Lung (tissue), 12 donors: ENCODE data around the gene XAF1. TPM values are rescaled to one million over a fixed set of nuclear protein-coding genes. Genes with fewer than 3 reads are reported as not detected.

Experiments used
- ATAC-seq: fragments of 200-7000 bp; cut with Tn5 transposase; one replicate; pipeline ENCODE4 v1.9.1; 2020; ENCODE audit warnings: moderate number of reproducible peaks; ENCODE audit not compliant: insufficient read depth, low FRiP score
- DNase-seq, 3 donors: peaks; one replicate each; pipeline ENCODE4 v3.0.0-alpha.2; 2013 to 2017
- H3K27ac ChIP-seq, 2 donors: one replicate each; pipeline ENCODE4 v1.5.1; 2013; ENCODE audit warnings: mild to moderate bottlenecking in 2 of 2, moderate library complexity in 2 of 2, control low read depth in 1 of 2, inconsistent platforms in 1 of 2, low read depth in 1 of 2, low read length in 1 of 2
- H3K27me3 ChIP-seq, 3 donors: one replicate each; pipeline ENCODE4 v1.5.1; 2013; ENCODE audit warnings: low read length in 2 of 3; ENCODE audit not compliant: control insufficient read depth in 3 of 3, insufficient read depth in 3 of 3
- H3K36me3 ChIP-seq, 4 donors: one replicate each; pipeline ENCODE4 v1.5.1; 2013; ENCODE audit warnings: low read length in 4 of 4, mild to moderate bottlenecking in 1 of 4, moderate library complexity in 1 of 4; ENCODE audit not compliant: control insufficient read depth in 4 of 4, insufficient read depth in 4 of 4
- H3K4me1 ChIP-seq, 5 donors: one replicate each; pipeline ENCODE4 v1.5.1; 2013; ENCODE audit warnings: low read length in 5 of 5, mild to moderate bottlenecking in 2 of 5, moderate library complexity in 1 of 5; ENCODE audit not compliant: control insufficient read depth in 5 of 5, insufficient read depth in 5 of 5
- H3K4me3 ChIP-seq: one replicate; pipeline ENCODE4 v1.5.1; 2013; ENCODE audit warnings: mild to moderate bottlenecking, control low read depth, moderate library complexity
- H3K9ac ChIP-seq, 2 donors: one replicate each; pipeline ENCODE4 v1.5.1; 2013; ENCODE audit warnings: low read length in 2 of 2, control low read depth in 1 of 2; ENCODE audit not compliant: insufficient read depth in 1 of 2
- H3K9me3 ChIP-seq, 4 donors: one replicate each; pipeline ENCODE4 v1.5.1; 2013; ENCODE audit warnings: low read length in 3 of 4, mild to moderate bottlenecking in 1 of 4, moderate library complexity in 1 of 4; ENCODE audit not compliant: control insufficient read depth in 4 of 4, insufficient read depth in 3 of 4
- WGBS, 2 donors: extraction: QIAGEN DNeasy Blood & Tissue Kit; methylation state at CpG; one replicate each; pipeline ENCODE4 v1.1.7; 2013; 5-methylcytosine and 5-hydroxymethylcytosine counted together
- polyA plus RNA-seq, 2 donors: library from polyadenylated mRNA; stranded (reverse); fragments of 200-250 nt; gene quantifications; one replicate each; pipeline ENCODE4 v1.2.1, GENCODE V29; 2013
- total RNA-seq, 2 donors: library from RNA; depleted of rRNA in 1 of 2; stranded (reverse); fragments of >200 nt in 1 of 2; gene quantifications; one replicate each; pipeline ENCODE4 v1.2.1, GENCODE V29; 2014 to 2021
- TF ChIP-seq, protein P1 (sequence below): IDR thresholded peaks from 2 replicates; pipeline ENCODE4 v1.5.1; 2012; ENCODE audit warnings: mild to moderate bottlenecking; ENCODE audit errors: control extremely low read depth, extremely low read depth
- donor health status: control.
- donor health status: control.
- donor health status: Bipolar disorder and iron deficiency.
- donor health status: healthy.
- donor health status: DM: yes; HTN: yes; CAD: no.

Gene XAF1
- total and polyA plus RNA-seq, 4 donors, result 25.3 to 38.3 (median 31.8) TPM

DNA sequence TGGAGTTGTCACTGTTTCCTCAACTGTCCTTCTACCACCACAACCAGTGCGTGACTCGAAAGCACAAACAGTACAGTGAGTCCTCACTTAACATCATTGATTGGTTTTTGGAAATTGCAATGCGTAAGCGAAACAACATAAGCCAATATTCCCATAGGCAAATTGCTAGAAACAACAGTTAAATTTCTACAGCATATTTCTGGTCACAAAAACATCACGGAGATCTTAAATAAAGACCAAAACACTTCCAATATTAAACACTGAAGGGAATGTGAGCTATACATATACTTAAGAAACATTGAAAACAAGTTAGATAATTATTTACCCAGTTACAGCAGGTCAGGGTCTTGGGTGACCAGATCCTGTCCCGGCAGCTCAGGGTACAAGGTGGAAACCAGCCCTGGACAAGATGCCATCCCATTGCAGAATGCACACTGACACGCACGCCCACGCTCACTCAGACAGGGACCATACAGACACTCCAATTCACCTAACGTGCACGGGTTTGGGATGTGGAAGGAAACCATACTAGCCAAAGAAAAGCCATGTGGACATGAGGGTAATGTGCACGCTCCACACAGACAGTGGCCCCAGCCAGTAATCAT lies 47.4 kb upstream of the XAF1 start:
- Histone ChIP-seq H3K4me3 (no peak overlapping the region), H3K36me3 (no peaks in the 10 kb centered on the region), H3K9me3 (peaks cover 0 to 4% (median 0%) of the 10 kb centered on the region in 4 donors), H3K27ac (no peak overlapping the region), H3K9ac (no peak overlapping the region), H3K27me3 (peaks cover 0 to 23% (median under 1%) of the 10 kb centered on the region in 3 donors), H3K4me1 (peaks cover 0 to 13% (median 0%) of the 10 kb centered on the region in 5 donors)
- WGBS, 2 donors, result 76 to 95% methylated on average over 12 of the region's 12 CpGs
- DNase-seq (no peak), ATAC-seq (no peak)
- TF ChIP-seq, protein P1, sequence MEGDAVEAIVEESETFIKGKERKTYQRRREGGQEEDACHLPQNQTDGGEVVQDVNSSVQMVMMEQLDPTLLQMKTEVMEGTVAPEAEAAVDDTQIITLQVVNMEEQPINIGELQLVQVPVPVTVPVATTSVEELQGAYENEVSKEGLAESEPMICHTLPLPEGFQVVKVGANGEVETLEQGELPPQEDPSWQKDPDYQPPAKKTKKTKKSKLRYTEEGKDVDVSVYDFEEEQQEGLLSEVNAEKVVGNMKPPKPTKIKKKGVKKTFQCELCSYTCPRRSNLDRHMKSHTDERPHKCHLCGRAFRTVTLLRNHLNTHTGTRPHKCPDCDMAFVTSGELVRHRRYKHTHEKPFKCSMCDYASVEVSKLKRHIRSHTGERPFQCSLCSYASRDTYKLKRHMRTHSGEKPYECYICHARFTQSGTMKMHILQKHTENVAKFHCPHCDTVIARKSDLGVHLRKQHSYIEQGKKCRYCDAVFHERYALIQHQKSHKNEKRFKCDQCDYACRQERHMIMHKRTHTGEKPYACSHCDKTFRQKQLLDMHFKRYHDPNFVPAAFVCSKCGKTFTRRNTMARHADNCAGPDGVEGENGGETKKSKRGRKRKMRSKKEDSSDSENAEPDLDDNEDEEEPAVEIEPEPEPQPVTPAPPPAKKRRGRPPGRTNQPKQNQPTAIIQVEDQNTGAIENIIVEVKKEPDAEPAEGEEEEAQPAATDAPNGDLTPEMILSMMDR, result no peak

DNA sequence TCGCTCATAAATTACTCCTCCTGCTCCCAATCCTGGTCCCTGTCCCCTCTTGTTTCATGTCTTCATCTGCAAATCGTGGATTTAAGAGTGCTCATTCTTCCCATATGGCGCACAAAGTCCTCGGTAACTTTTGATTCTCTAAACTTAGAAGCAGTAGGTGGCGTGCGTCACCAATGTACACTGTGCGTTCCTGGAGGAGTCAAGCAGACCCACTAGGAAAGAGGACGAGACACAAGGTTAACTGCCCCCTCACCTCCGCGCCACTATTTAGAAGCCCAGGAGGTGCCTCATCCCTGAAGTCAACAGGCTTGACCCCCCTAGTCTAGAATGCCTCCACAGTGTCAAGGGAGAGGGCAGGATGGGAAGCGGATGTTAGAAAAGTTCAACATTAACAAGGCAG lies 45.5 kb upstream of the XAF1 start:
- peaks cover 0 to 3% (median 1%) of the 10 kb centered on the region in 4 donors for H3K9me3 ChIP-seq
- H3K27me3 ChIP-seq, result peaks cover 0 to 34% (median 8%) of the 10 kb centered on the region in 3 donors
- TF ChIP-seq, protein P1, result no peak
- DNase-seq (peak in 1 of 3 donors; percentile 7), ATAC-seq (no peak)
- H3K9ac ChIP-seq, result no peak overlapping the region
- H3K4me3 ChIP-seq, result no peak overlapping the region
- peaks cover 0 to 13% (median 4%) of the 10 kb centered on the region in 5 donors for H3K4me1 ChIP-seq
- H3K36me3 ChIP-seq, result no peaks in the 10 kb centered on the region
- WGBS, 2 donors, result 69 to 81% methylated on average over 11 of the region's 11 CpGs
- no peak overlapping the region for H3K27ac ChIP-seq

DNA sequence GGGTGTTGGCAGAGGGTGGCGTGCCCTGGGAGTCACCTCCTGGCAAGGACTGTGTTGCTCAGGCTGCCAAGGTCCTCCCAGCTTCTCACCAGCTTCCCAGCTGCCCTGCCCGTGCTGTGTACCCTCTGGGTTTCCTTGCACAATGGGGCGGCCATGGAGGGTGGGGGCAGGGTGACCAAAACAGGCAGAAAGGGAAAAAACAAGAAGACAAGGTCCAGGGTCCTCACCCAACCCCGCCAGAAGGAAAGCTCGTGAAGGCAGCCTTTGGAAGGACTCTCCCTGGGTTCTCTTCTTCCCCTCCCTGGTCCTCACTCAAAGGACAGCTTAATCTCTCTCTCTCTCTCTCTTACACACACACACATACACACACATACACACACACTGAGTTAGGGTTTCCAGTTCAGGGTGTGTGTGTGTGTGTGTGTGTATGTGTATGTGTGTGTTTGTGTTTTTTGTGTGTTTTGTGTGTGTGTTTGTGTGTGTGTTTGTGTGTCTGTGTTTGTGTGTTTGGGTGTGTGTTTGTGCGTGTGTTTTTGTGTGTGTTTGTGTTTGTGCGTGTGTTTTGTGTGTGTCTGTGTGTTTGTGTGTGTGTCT lies 44.7 kb upstream of the XAF1 start:
- Histone ChIP-seq H3K4me3 (no peak overlapping the region), H3K4me1 (peaks cover 0 to 13% (median 4%) of the 10 kb centered on the region in 5 donors), H3K27me3 (peaks cover 0 to 34% (median 8%) of the 10 kb centered on the region in 3 donors), H3K9me3 (peaks cover 0 to 3% (median 1%) of the 10 kb centered on the region in 4 donors), H3K36me3 (no peaks in the 10 kb centered on the region), H3K9ac (no peak overlapping the region), H3K27ac (no peak overlapping the region)
- DNase-seq (no peak), ATAC-seq (no peak)
- 49 to 60% methylated on average over 7 of the region's 7 CpGs for WGBS, 2 donors
- TF ChIP-seq, protein P1, result no peak
